Activated naive CD8-positive, alpha-beta T cell treated with anti-CD3 and anti-CD28 coated beads, Interleukin-2, amount 50 U/mL, for 24 hours (primary cell): Measurements from ENCODE around the gene SLC35A2.
"Not testable (repeated sequence)": the region's sequence is repeated elsewhere in the genome, so short reads cannot be mapped to it uniquely, and the experiment has no call there.

Experiments
- ATAC-seq: fragments of 150-1000 bp; cut with Tn5 transposase; one replicate; pipeline ENCODE4 v1.10.0; 2021
- DNase-seq: peaks from one replicate; pipeline ENCODE4 v3.0.0; 2021
- H3K27ac Mint-ChIP-seq: one replicate; pipeline ENCODE4 v1.8.0; 2021; ENCODE audit warnings: mild to moderate bottlenecking, mixed read lengths
- H3K27me3 Mint-ChIP-seq: one replicate; pipeline ENCODE4 v1.8.0; 2021; ENCODE audit warnings: mixed read lengths
- H3K36me3 Mint-ChIP-seq: one replicate; pipeline ENCODE4 v1.8.0; 2021; ENCODE audit warnings: low read depth, mixed read lengths
- H3K4me1 Mint-ChIP-seq: one replicate; pipeline ENCODE4 v1.8.0; 2021; ENCODE audit warnings: mixed read lengths
- H3K4me3 Mint-ChIP-seq: one replicate; pipeline ENCODE4 v1.8.0; 2021; ENCODE audit warnings: mild to moderate bottlenecking, moderate library complexity, mixed read lengths
- H3K9me3 Mint-ChIP-seq: one replicate; pipeline ENCODE4 v1.8.0; 2021; ENCODE audit warnings: mixed read lengths

The SLC35A2 gene

GRCh38 chrX:48876944-48877343 is 34.5 kb downstream of the SLC35A2 start:
- not testable (repeated sequence) for H3K36me3 Mint-ChIP-seq, H3K4me1 Mint-ChIP-seq, DNase-seq, H3K9me3 Mint-ChIP-seq, H3K27ac Mint-ChIP-seq, ATAC-seq, H3K27me3 Mint-ChIP-seq, H3K4me3 Mint-ChIP-seq

- not testable (repeated sequence) for ATAC-seq, H3K4me3 Mint-ChIP-seq, H3K27me3 Mint-ChIP-seq, DNase-seq, H3K27ac Mint-ChIP-seq, H3K4me1 Mint-ChIP-seq, H3K36me3 Mint-ChIP-seq, H3K9me3 Mint-ChIP-seq
Observed at GRCh38 chrX:48872017-48872416, 39.4 kb downstream of the SLC35A2 start.

GRCh38 chrX:48864210-48864609 is 47.2 kb downstream of the SLC35A2 start:
- Mint-ChIP-seq H3K27me3 (no peaks in the 10 kb centered on the region), H3K9me3 (no peaks in the 10 kb centered on the region), H3K4me1 (no peaks in the 10 kb centered on the region), H3K4me3 (no peak overlapping the region), H3K36me3 (no peaks in the 10 kb centered on the region), H3K27ac (no peak overlapping the region)
- ATAC-seq (no peak), DNase-seq (no peak)

- no peaks in the 10 kb centered on the region for H3K4me1 Mint-ChIP-seq
- no peaks in the 10 kb centered on the region for H3K36me3 Mint-ChIP-seq
- H3K27ac Mint-ChIP-seq, result no peak overlapping the region
- ATAC-seq, result no peak
- no peaks in the 10 kb centered on the region for H3K9me3 Mint-ChIP-seq
- no peak overlapping the region for H3K4me3 Mint-ChIP-seq
- peaks cover 2% of the 10 kb centered on the region for H3K27me3 Mint-ChIP-seq
- DNase-seq, result no peak
Observed at GRCh38 chrX:48854898-48855297, 56.5 kb downstream of the SLC35A2 start.

GRCh38 chrX:48854121-48854804 is 57.2 kb downstream of the SLC35A2 start:
- not testable (repeated sequence) for H3K9me3 Mint-ChIP-seq, H3K4me3 Mint-ChIP-seq, H3K27me3 Mint-ChIP-seq, DNase-seq, H3K36me3 Mint-ChIP-seq, H3K4me1 Mint-ChIP-seq, ATAC-seq, H3K27ac Mint-ChIP-seq

GRCh38 chrX:48853494-48853893 is 58.0 kb downstream of the SLC35A2 start:
- H3K9me3 Mint-ChIP-seq, H3K36me3 Mint-ChIP-seq, DNase-seq, H3K4me3 Mint-ChIP-seq, ATAC-seq, H3K4me1 Mint-ChIP-seq, H3K27me3 Mint-ChIP-seq, H3K27ac Mint-ChIP-seq: not testable (repeated sequence)
